Ishikawa (cell line): ENCODE measurements around the gene SLC25A45.

ENCODE experiments used
- CEBPB ChIP-seq: IDR thresholded peaks from 2 replicates; pipeline ENCODE4 v1.6.1; 2012
- CREB1 ChIP-seq: IDR thresholded peaks from 2 replicates; pipeline ENCODE4 v1.6.1; 2012; ENCODE audit warnings: low read depth
- EGR1 ChIP-seq: IDR thresholded peaks from 2 replicates; pipeline ENCODE4 v1.6.1; 2012
- EP300 ChIP-seq: IDR thresholded peaks from 2 replicates; pipeline ENCODE4 v1.6.1; 2012; ENCODE audit warnings: borderline replicate concordance
- FOXM1 ChIP-seq: IDR thresholded peaks from 2 replicates; pipeline ENCODE4 v1.6.1; 2012; ENCODE audit warnings: low read depth, borderline replicate concordance
- MAX ChIP-seq: IDR thresholded peaks from 2 replicates; pipeline ENCODE4 v1.6.1; 2012
- NFIC ChIP-seq: IDR thresholded peaks from 2 replicates; pipeline ENCODE4 v1.6.1; 2012
- RAD21 ChIP-seq: IDR thresholded peaks from 2 replicates; pipeline ENCODE4 v1.6.1; 2012; ENCODE audit warnings: low read depth
- TAF1 ChIP-seq: IDR thresholded peaks from 2 replicates; pipeline ENCODE4 v1.6.1; 2012; ENCODE audit warnings: low read depth, mild to moderate bottlenecking
- TCF12 ChIP-seq: IDR thresholded peaks from 2 replicates; pipeline ENCODE4 v1.6.1; 2012; ENCODE audit warnings: low read depth
- TEAD4 ChIP-seq: IDR thresholded peaks from 2 replicates; pipeline ENCODE4 v1.6.1; 2012
- USF1 ChIP-seq: IDR thresholded peaks from 2 replicates; pipeline ENCODE4 v1.6.1; 2012
- YY1 ChIP-seq: IDR thresholded peaks from 2 replicates; pipeline ENCODE4 v1.6.1; 2012; ENCODE audit warnings: low read depth
- ZBTB7A ChIP-seq: IDR thresholded peaks from 2 replicates; pipeline ENCODE4 v1.6.1; 2012; ENCODE audit warnings: low read depth
- TF ChIP-seq, protein P1 (sequence below): IDR thresholded peaks from 2 replicates; pipeline ENCODE4 v1.6.1; 2012; ENCODE audit warnings: low read depth, mild to moderate bottlenecking

The SLC25A45 gene

DNA sequence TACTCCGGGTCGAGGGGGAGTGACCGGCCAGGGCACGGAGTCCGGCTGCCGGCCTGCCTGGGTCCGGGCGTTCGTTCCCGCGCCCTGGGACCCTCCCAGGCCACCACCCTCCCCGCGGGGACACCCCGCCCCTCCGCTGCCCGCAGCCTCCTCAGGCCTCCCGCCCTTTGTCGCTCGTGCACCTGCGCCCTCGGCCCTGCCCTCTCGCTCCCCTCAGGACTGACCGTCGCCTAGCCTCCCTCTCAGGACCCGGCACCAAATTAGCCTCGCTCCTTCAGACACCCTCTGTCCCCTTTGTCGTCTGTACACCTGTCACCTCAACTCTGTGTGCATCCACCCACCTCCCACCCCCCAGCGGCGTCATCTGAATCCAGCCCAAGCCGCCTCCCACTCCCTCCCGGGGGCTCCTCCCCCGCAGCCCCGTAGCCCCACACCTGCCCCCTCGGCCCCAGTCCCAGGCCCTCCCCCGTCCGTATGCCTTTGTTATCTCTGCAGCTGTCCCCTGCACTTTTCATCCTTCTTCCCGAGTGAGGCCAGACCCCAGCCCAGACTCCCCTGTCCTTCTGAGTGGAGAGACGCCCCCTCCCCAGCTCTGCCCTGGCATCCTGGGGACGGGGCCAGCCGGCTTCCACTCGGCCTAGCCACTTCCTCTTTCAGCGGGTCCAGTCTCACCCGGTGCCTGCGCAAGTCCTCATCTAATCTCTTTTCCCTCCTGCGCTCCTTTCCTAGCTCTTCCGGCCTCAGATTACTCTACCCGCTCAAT, 27.3 kb downstream of the SLC25A45 start:
- TF ChIP-seq TAF1 = no peak
- peak; percentile 30; the same call in 1 of the 2 replicates for TF ChIP-seq MAX
- no peak for TF ChIP-seq EP300
- no peak for TF ChIP-seq CEBPB
- no peak for TF ChIP-seq USF1
- TF ChIP-seq, protein P1, sequence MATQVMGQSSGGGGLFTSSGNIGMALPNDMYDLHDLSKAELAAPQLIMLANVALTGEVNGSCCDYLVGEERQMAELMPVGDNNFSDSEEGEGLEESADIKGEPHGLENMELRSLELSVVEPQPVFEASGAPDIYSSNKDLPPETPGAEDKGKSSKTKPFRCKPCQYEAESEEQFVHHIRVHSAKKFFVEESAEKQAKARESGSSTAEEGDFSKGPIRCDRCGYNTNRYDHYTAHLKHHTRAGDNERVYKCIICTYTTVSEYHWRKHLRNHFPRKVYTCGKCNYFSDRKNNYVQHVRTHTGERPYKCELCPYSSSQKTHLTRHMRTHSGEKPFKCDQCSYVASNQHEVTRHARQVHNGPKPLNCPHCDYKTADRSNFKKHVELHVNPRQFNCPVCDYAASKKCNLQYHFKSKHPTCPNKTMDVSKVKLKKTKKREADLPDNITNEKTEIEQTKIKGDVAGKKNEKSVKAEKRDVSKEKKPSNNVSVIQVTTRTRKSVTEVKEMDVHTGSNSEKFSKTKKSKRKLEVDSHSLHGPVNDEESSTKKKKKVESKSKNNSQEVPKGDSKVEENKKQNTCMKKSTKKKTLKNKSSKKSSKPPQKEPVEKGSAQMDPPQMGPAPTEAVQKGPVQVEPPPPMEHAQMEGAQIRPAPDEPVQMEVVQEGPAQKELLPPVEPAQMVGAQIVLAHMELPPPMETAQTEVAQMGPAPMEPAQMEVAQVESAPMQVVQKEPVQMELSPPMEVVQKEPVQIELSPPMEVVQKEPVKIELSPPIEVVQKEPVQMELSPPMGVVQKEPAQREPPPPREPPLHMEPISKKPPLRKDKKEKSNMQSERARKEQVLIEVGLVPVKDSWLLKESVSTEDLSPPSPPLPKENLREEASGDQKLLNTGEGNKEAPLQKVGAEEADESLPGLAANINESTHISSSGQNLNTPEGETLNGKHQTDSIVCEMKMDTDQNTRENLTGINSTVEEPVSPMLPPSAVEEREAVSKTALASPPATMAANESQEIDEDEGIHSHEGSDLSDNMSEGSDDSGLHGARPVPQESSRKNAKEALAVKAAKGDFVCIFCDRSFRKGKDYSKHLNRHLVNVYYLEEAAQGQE = no peak
- no peak for TF ChIP-seq RAD21

GRCh38 chr11:65354265-65355012, 28.0 kb downstream of the SLC25A45 start, which contains the start of gene TIGD3:
TIGD3 (plus strand) TSS chr11:65354751; CDS start chr11:65355809, 1,058 bp downstream.
- 0 out of 2 replicates have a peak, but pooled peaks have one; percentile 11 for TF ChIP-seq NFIC
- TF ChIP-seq USF1 = no peak
- TF ChIP-seq MAX = peak; percentile 30; the same call in 1 of the 2 replicates
- no peak; the same call in 1 of the 2 replicates for TF ChIP-seq TAF1
- TF ChIP-seq TCF12 = no peak
- TF ChIP-seq, protein P1 = peak; percentile 91
- TF ChIP-seq CREB1 = no peak
- peak; percentile 47 for TF ChIP-seq YY1
- TF ChIP-seq EP300 = no peak; the same call in 1 of the 2 replicates
- no peak for TF ChIP-seq RAD21

GRCh38 chr11:65353900-65354264, 28.6 kb downstream of the SLC25A45 start:
- TF ChIP-seq CEBPB (no peak), TEAD4 (no peak), TCF12 (no peak), TAF1 (no peak), ZBTB7A (no peak), FOXM1 (no peak)

GRCh38 chr11:65353376-65353775, 29.1 kb downstream of the SLC25A45 start:
- no peak for TF ChIP-seq TEAD4
- TF ChIP-seq FOXM1 = no peak
- no peak for TF ChIP-seq ZBTB7A
- no peak for TF ChIP-seq EGR1
- TF ChIP-seq TCF12 = no peak
- TF ChIP-seq MAX = no peak
- no peak for TF ChIP-seq USF1
- no peak for TF ChIP-seq RAD21
- TF ChIP-seq, protein P1 = no peak
- no peak for TF ChIP-seq TAF1
